OCI-LY3 (cell line): Measurements from ENCODE around the gene CES1.

Experiments
- EZH2phosphoT487 ChIP-seq: fragments of 200-600 bp; shearing (Covaris generic); IDR thresholded peaks from 2 replicates; pipeline ENCODE4 v1.6.1; 2018; ENCODE audit warnings: antibody characterized with exemption, mixed run types, low read depth
- TF ChIP-seq, protein P1 (sequence below): fragments of 200-600, 300-600 bp; sonication (generic); IDR thresholded peaks from 2 replicates; pipeline ENCODE4 v1.5.1; 2014; ENCODE audit warnings: antibody characterized with exemption, low read length, low read depth

DNA sequence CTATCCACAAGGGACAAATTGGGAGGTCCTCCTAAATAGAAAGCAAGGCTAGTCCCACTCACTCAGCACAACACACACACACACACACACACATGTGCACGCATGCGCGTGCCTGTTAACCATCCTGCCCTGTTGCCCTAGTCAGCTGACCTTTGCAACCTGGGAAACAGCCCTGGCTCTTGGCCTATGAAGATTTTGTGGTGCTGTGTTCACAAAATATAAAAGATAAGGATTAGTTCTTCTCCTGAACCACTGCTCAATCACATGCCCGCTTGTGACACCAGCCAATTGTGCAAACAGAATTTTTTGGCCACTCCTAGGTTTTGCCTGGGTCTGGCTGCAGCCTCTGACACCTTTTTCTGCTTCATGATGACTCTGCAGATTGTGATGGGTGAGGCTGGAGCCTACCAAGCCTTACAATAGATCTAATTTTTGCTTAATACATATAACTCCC, 3.3 kb upstream of the CES1 start:
- TF ChIP-seq, protein P1, sequence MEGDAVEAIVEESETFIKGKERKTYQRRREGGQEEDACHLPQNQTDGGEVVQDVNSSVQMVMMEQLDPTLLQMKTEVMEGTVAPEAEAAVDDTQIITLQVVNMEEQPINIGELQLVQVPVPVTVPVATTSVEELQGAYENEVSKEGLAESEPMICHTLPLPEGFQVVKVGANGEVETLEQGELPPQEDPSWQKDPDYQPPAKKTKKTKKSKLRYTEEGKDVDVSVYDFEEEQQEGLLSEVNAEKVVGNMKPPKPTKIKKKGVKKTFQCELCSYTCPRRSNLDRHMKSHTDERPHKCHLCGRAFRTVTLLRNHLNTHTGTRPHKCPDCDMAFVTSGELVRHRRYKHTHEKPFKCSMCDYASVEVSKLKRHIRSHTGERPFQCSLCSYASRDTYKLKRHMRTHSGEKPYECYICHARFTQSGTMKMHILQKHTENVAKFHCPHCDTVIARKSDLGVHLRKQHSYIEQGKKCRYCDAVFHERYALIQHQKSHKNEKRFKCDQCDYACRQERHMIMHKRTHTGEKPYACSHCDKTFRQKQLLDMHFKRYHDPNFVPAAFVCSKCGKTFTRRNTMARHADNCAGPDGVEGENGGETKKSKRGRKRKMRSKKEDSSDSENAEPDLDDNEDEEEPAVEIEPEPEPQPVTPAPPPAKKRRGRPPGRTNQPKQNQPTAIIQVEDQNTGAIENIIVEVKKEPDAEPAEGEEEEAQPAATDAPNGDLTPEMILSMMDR, result no peak
- no peak for TF ChIP-seq EZH2phosphoT487
